Upper lobe of left lung (tissue), 6 donors: ENCODE measurements around the gene ADAMTS19. TPM values are rescaled to one million over a fixed set of nuclear protein-coding genes. Genes with fewer than 3 reads are reported as not detected.

Experiments
- ATAC-seq, 2 donors: fragments of 200-7000 bp; cut with Tn5 transposase; one replicate each; pipeline ENCODE4 v1.9.1; 2022; ENCODE audit warnings: mild to moderate bottlenecking in 2 of 2, moderate library complexity in 2 of 2; ENCODE audit not compliant: low FRiP score in 2 of 2
- DNase-seq, 2 donors: peaks; one replicate each; pipeline ENCODE4 v3.0.0-alpha.2; 2019 to 2020
- H3K27ac ChIP-seq, 4 donors: fragments of 200-600 bp; sonication (generic); one replicate each; pipeline ENCODE4 v1.5.1; 2016 to 2019
- H3K27me3 ChIP-seq, 4 donors: fragments of 200-600 bp; sonication (generic); one replicate each; pipeline ENCODE4 v1.5.1; 2017 to 2019
- H3K36me3 ChIP-seq, 4 donors: fragments of 200-600 bp; sonication (generic); one replicate each; pipeline ENCODE4 v1.5.1; 2016 to 2019
- H3K4me1 ChIP-seq, 4 donors: fragments of 200-600 bp; sonication (generic); one replicate each; pipeline ENCODE4 v1.5.1; 2018 to 2019
- H3K4me3 ChIP-seq, 4 donors: fragments of 200-600 bp; sonication (generic); one replicate each; pipeline ENCODE4 v1.5.1; 2017 to 2019; ENCODE audit warnings: mild to moderate bottlenecking in 2 of 4, moderate library complexity in 1 of 4
- H3K9me3 ChIP-seq, 4 donors: fragments of 200-600 bp; sonication (generic); one replicate each; pipeline ENCODE4 v1.5.1; 2018 to 2019
- EP300 ChIP-seq, 4 donors: sonication (generic); formaldehyde crosslinking; IDR thresholded peaks; one replicate each; pipeline ENCODE4 v1.5.1; 2017; ENCODE audit warnings: antibody characterized with exemption in 4 of 4, control low read depth in 2 of 4
- POLR2A ChIP-seq, 4 donors: fragments of 450-650 bp; IDR thresholded peaks; one replicate each; pipeline ENCODE4 v1.5.1; 2016 to 2017; ENCODE audit warnings: antibody characterized with exemption in 4 of 4, mild to moderate bottlenecking in 2 of 4
- POLR2AphosphoS5 ChIP-seq, 2 donors: sonication (generic); formaldehyde crosslinking; IDR thresholded peaks; one replicate each; pipeline ENCODE4 v1.5.1; 2017; ENCODE audit warnings: antibody characterized with exemption in 2 of 2
- WGBS, 2 donors: methylation state at CpG; one replicate each; pipeline ENCODE4 v1.1.5; 2017 to 2018; 5-methylcytosine and 5-hydroxymethylcytosine counted together
- total RNA-seq, 6 donors: library from RNA; depleted of rRNA in 4 of 6; stranded (reverse); fragments of >200 nt in 4 of 6; gene quantifications; one replicate each; pipeline versions ENCODE4 v1.1.0 to v1.2.1, GENCODE V29; 2016 to 2021
- TF ChIP-seq, protein P1 (sequence below), 6 experiments: fragments of 450-650 bp in 4 of 6; fragments of 200-600 bp in 2 of 6; sonication (generic) in 2 of 6; IDR thresholded peaks; one replicate each; pipeline ENCODE4 v1.5.1; 2016 to 2019; ENCODE audit warnings: antibody characterized with exemption in 6 of 6
- donor health status: DM: no; HTN: no; CAD: no; lungs with moderate emphysema.
- donor health status: DM: no; HTN: yes; CAD: no; lungs with severe emphysema.

Gene ADAMTS19
- total RNA-seq, 6 donors from 2014 or later, result 0.17 to 0.29 TPM; not detected in 4

DNA sequence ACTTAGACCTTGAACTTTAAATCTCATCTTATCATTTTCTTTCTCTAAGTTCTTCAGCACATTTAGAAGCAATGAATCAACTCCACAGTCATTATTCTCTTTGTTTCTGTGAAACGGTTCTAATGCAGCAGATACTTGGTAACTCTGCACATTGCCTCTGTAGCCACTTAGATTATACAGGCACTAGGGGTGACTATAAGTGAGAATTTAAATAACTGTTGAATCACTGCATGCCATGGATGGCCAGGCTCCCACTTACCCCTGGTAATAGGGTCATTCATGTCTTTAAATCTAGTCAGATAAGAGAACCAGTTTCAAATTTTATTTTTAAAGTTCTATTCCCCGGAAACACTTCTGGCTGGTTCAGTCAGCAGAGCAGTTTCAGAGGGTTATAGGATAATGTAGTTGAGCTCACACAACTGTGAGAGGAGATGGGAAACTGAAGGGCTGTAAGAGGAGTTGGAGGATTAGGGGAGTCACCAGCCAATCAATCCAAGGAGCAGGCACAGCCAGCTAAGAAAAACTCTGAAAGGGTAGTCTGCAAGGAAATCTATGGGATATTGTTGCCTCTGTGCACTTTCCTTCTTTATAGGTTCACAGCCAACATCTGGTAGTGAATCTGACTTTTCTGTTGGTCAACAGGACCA is 283.6 kb downstream of the ADAMTS19 start:
- TF ChIP-seq POLR2A (IDR thresholded peaks at IDR 0.05) (no peak), EP300 (IDR thresholded peaks at IDR 0.05) (no peak)
- TF ChIP-seq, protein P1, sequence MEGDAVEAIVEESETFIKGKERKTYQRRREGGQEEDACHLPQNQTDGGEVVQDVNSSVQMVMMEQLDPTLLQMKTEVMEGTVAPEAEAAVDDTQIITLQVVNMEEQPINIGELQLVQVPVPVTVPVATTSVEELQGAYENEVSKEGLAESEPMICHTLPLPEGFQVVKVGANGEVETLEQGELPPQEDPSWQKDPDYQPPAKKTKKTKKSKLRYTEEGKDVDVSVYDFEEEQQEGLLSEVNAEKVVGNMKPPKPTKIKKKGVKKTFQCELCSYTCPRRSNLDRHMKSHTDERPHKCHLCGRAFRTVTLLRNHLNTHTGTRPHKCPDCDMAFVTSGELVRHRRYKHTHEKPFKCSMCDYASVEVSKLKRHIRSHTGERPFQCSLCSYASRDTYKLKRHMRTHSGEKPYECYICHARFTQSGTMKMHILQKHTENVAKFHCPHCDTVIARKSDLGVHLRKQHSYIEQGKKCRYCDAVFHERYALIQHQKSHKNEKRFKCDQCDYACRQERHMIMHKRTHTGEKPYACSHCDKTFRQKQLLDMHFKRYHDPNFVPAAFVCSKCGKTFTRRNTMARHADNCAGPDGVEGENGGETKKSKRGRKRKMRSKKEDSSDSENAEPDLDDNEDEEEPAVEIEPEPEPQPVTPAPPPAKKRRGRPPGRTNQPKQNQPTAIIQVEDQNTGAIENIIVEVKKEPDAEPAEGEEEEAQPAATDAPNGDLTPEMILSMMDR (IDR thresholded peaks at IDR 0.05), result no peak
- WGBS, 2 donors, result 70 to 72% methylated on average over 2 of the region's 2 CpGs
- DNase-seq, result no peak

DNA sequence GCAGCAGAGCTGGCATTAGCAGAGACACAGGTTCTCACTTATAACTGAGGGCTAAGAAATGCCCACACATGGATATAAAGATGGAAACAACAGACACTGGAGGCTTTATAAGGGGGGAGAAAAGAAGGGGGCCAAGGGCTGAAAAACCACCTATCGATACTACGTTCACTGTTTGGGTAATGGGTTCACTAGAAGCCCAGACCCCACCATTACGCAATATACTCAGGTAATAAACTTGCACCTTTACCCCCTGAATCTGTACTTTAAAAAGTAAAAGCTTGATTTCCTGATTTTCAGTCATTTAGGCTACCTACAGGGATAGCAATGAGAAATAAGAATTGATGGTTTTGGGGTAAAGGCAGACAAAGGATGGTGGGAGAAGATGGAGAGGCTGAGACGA is 285.9 kb downstream of the ADAMTS19 start:
- no peaks in the 10 kb centered on the region for H3K36me3 ChIP-seq
- no peak overlapping the region for H3K27ac ChIP-seq
- no peaks in the 10 kb centered on the region for H3K9me3 ChIP-seq
- H3K27me3 ChIP-seq, result no peaks in the 10 kb centered on the region
- DNase-seq (no peak), ATAC-seq (no peak)
- TF ChIP-seq, protein P1 (IDR thresholded peaks at IDR 0.05), result no peak
- TF ChIP-seq POLR2A (IDR thresholded peaks at IDR 0.05) (no peak), POLR2AphosphoS5 (IDR thresholded peaks at IDR 0.05) (no peak), EP300 (IDR thresholded peaks at IDR 0.05) (no peak)
- H3K4me1 ChIP-seq, result no peaks in the 10 kb centered on the region
- H3K4me3 ChIP-seq, result no peak overlapping the region
- 88 to 93% methylated on average over 4 of the region's 4 CpGs for WGBS, 2 donors

More for the DNA sequence above, 283.6 kb downstream of the ADAMTS19 start:
- no peak for ATAC-seq
- Histone ChIP-seq H3K4me3 (no peak overlapping the region), H3K4me1 (no peaks in the 10 kb centered on the region), H3K27me3 (no peaks in the 10 kb centered on the region), H3K9me3 (no peaks in the 10 kb centered on the region), H3K27ac (no peak overlapping the region), H3K36me3 (no peaks in the 10 kb centered on the region)

DNA sequence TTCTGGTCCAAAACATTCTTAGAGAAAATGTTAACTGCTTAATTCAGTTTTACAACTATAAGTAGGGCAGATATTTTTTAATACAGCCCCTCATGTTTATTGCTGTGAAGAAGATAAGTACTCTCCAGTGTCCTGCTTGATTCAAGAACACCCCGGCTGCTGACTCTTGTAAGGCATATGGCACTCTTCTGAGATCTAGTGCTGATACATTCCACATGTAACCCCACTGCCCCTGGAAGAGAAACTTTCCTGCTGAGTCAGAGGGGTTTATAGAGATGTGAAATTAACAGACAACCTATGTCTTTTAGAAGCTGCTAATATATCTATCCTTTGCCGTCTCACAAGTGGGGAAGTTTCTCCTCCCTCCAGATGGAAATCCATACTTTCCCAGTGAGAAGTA is 286.8 kb downstream of the ADAMTS19 start:
- DNase-seq (no peak), ATAC-seq (no peak)
- TF ChIP-seq POLR2A (IDR thresholded peaks at IDR 0.05) (no peak), EP300 (IDR thresholded peaks at IDR 0.05) (no peak), POLR2AphosphoS5 (IDR thresholded peaks at IDR 0.05) (no peak)
- TF ChIP-seq, protein P1 (IDR thresholded peaks at IDR 0.05), result no peak
- H3K27me3 ChIP-seq, result no peaks in the 10 kb centered on the region
- H3K4me3 ChIP-seq, result no peak overlapping the region
- no peaks in the 10 kb centered on the region for H3K36me3 ChIP-seq
- no peaks in the 10 kb centered on the region for H3K4me1 ChIP-seq
- no peak overlapping the region for H3K27ac ChIP-seq
- no peaks in the 10 kb centered on the region for H3K9me3 ChIP-seq
- WGBS, 2 donors, result 62 to 68% methylated on average over 2 of the region's 2 CpGs

DNA sequence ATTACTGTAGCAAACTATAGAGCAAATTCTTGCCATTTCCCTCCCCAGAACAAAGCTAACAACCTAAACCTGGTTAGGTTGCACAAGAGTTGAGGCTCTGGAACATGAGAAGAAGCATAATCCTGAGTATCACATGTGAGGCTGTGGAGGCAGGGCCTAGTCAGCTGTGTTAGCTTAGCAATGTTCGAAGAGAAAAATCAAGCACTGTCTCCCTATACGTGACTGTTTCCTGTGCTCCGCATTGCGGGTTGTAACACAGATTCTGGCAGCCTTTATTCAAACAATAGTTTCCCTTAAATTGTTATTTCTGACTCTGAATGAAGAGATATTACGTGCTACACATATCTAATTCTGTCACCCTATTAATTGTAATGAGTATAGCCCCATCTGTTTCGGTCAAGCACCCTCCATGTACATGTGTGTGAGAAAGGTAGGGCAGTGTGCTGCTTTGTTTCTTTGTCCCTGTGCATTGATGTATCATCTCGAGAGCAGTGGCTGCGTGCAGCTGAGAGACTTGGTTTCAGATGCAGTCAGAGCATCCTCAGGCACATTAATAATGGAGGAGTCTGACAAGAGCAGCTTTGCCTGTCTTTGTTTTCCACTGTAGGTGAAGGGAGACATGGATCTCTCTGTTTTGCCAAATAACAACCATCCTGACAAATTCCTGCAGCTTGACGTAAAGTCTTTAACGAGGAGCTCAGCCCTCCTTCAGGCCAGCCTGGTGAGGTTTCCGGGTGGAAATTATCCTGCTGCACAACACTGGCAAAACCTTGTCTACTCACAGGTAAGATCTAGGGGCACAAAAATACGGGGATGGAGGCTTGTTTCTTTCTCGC is 287.7 kb downstream of the ADAMTS19 start, which contains the start of gene MINAR2:
Gene MINAR2 (plus strand): TSS at position 523 of the 836 bp plus-strand sequence. CDS start 97 bp downstream, at position 620.
- WGBS, 2 donors, result 75 to 78% methylated on average over 13 of the region's 13 CpGs
- Histone ChIP-seq H3K27me3 (no peaks in the 10 kb centered on the region), H3K9me3 (no peaks in the 10 kb centered on the region), H3K36me3 (no peaks in the 10 kb centered on the region), H3K27ac (no peak within 1 kb of the TSS), H3K4me3 (no peak within 1 kb of the TSS), H3K4me1 (no peaks in the 10 kb centered on the region)
- TF ChIP-seq EP300 (IDR thresholded peaks at IDR 0.05), result no peak
- no peak for TF ChIP-seq POLR2AphosphoS5 (IDR thresholded peaks at IDR 0.05)
- TF ChIP-seq, protein P1 (IDR thresholded peaks at IDR 0.05), result no peak
- TF ChIP-seq POLR2A (IDR thresholded peaks at IDR 0.05), result no peak
- DNase-seq, result no peak
- no peak for ATAC-seq
